GM23248 (cell line): ENCODE data around the gene FAM25A.

ENCODE experiments used
- EZH2 ChIP-seq: fragments of 200-600 bp; sonication (generic); IDR thresholded peaks from 2 replicates; pipeline ENCODE4 v1.6.1; 2018; ENCODE audit warnings: antibody characterized with exemption, mild to moderate bottlenecking; ENCODE audit not compliant: insufficient read depth, poor library complexity, severe bottlenecking
- EZH2phosphoT487 ChIP-seq: fragments of 200-600 bp; sonication (generic); IDR thresholded peaks from 2 replicates; pipeline ENCODE4 v1.6.1; 2018; ENCODE audit warnings: antibody characterized with exemption, moderate library complexity, mild to moderate bottlenecking, low read depth; ENCODE audit not compliant: insufficient read depth

DNA sequence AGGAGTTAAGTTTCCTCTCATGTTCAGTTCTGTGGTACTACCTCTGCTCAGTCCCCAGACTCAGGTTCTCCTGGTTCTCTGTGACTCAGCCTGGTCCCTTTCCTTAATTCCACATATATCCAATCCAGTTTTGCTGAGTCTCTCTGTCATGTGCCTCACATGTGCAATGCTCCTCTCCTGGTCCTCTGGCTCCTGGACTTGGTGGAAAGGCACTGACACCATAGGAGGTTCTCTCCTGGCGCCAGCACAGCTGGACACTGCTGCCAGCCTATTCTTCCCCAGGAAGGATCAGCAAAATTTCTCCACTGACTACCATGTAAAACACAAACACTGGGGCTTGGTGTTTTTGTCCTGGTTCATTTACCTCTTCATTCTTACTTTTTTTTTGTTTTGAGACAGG lies 46.8 kb downstream of the FAM25A start:
- TF ChIP-seq EZH2 (no peak), EZH2phosphoT487 (no peak)
